ENCODE data around the gene NUDC. TPM values are rescaled to one million over a fixed set of nuclear protein-coding genes. Genes with fewer than 3 reads are reported as not detected.

NUDC gene
- total RNA-seq, 1 donor = 21.8 TPM

DNA sequence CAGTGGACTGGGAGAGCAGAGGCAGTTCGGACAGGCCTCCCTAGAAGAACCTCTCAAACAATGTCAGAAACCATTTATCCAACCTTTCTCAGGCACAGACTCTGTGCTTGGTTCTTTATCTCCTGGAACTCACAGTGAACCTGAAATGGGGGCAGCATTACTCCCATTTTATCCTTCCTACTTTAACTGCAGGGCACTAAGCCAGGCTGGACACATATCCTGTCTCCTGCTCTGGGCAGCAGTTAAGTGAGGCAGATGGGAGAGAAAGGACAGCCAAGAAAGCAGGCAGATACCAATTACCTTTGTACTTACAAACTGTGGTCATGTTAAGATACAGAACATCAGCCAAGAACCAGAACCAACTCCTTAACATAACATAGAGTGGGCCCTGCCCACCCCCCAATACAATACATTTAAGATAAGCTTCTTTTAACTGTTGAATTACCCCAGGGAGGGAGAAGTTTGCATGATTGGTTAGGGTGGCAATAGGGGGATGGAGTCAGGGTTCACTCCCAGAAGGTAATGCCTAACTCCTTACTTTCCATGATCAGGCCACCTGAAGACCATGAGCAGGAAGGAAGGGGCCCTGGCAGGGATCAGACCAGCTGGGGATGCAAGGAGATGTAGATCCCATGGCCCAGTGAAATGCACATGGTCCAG, 27.9 kb downstream of the NUDC start:
- no peak for DNase-seq (ENCODE audit: low read depth in 2 of 3, low spot score in 2 of 3)

DNA sequence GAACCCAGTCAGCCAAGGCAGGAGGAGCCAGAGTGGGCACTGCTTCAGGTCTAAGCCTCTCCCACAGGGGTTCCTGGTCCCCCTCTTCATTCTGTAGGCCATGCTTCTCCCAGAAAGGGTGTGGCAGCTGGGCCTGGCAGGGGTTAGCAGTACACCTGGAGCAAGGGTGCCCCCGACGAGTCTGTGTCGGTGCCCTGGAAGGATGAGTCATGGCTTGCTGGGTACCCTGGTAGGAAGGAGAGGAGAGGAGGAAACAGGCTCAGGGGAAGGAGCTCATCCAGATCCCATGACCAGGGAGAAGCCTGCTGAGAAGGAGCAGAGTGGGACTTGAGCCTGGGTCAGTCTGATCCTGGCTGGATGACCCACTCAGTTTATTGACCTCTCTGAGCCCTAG, 28.4 kb downstream of the NUDC start:
- no peak for DNase-seq (ENCODE audit: low read depth in 2 of 3, low spot score in 2 of 3)

DNA sequence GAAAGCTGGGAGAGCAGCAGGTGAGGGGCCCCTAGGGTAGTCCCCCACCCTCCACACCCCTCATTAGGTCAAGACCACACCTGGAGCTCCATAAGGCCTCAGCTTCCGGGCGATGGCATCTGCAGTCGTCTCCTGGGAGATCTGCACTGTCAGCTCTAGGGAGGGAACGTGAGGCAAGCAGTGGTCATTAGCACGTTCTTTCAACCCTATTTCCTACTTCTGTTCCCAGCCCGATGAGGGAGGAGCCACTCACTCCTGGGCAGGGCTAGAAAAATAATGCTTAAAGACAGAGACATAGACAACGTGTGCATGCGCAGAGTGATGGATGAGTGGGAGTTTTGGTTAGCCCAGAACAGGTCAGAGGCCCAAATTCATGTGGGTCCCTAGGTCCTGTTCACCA, 29.1 kb downstream of the NUDC start:
- no peak for DNase-seq (ENCODE audit: low read depth in 2 of 3, low spot score in 2 of 3)

DNA sequence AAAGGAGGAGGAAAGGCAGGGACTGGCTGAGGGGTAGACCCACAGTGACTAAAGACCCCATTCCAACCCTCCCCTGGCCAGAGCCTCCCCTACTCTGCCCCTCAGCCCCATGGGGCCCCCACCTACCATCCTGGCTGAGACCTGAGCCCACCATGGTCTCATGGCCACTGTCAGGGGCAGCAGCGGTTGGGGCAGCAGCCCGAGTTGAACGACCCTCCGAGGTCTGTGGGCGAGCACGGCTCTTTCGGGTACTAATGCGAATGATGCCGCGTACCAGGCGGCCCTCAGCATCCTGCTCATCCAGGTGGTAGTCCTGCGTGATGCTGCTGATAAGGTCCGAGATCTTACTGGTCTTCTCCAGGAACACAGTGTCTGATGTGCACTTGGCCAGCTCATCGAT, 29.7 kb downstream of the NUDC start:
- DNase-seq (ENCODE audit: low read depth in 2 of 3, low spot score in 2 of 3) = no peak

DNA sequence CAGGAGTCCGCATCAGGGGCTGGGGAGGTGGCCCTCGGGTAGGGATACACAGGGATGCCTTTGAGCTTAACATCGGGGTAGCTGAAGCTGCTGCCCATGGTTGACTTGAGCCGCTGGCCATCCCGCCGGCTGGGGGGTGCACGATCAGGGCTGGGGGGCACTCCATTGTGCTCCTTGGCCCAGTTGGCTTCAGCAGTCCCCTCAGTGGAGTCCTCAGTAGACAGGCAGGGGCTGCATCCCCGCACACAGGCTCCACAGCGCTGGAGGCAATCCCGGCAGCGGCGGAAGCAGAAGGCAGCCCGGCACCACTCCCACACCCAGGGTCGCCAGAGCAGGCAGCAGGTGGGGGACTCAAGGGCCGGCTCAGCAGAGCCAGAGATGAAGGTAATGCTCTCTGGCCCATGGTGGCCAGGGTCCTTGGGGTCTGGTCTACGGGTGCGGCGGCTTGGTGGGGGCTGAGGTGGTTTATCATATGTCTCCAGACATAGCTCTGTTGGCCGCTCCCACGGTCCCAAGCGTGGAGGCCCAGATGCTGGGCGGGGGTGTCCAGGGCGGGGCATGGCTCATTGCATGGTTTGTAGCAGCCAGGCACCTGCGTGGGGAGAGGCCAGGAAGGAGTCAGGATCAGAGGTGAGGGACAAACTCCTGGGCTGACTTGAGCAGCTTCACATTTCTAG, 30.4 kb downstream of the NUDC start:
- DNase-seq (ENCODE audit: low read depth in 2 of 3, low spot score in 2 of 3) = no peak

DNA sequence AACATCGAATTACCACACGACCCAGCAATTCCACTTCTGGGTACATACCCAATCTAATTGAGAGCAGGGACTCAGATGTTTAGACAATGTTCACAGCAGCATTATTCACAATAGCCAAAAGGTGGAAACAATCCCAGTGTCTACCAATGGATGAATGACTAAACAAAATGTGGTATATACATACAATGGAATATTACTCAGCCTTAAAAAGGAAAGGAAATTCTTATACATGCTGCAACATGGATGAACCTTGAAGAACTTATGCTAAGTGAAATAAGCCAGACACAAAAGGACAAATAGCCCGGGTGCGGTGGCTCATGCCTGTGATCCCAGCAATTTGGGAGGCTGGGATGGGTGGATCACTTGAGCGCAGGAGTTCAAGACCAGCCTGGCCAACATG, 31.8 kb downstream of the NUDC start:
- DNase-seq (ENCODE audit: low read depth in 2 of 3, low spot score in 2 of 3) = no peak

DNA sequence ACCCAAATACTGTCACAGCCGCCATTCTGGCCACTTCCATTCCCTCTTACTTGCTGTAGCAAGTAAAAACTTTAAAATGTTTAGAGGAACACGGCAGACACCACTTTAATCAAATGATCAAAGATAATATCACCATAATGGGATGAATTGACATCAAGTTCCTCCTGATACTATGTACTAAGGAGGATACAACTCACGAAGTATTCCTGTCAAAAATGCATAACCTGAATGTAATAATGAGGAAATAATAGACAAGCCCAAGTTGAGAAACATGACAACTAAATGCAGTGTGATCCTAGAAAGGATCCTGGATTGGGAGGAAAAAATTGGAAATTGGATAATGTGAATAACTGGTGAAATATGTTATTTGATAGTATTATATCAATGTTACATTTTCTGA, 34.8 kb downstream of the NUDC start:
- DNase-seq (ENCODE audit: low read depth in 2 of 3, low spot score in 2 of 3) = no peak

DNA sequence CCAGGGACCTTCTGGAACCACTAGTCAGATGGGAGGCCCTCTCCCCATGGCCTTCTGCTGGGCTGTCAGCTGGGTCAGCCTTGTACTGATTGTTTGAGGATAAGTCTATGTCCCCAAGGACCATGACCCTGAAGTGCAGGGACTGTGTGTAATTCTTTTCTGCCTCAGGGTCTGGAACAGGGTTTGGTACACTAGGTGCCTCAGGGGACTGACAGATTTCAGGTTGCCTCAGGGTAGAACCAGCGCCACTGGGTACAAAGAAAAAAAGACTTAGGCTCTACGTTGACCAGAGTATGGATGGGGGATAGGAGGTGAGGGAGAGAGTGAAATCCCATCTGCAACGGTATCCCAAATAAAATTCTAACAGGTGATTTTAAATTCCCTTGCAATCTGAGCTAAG, 35.8 kb downstream of the NUDC start:
- no peak for DNase-seq (ENCODE audit: low read depth in 2 of 3, low spot score in 2 of 3)

DNA sequence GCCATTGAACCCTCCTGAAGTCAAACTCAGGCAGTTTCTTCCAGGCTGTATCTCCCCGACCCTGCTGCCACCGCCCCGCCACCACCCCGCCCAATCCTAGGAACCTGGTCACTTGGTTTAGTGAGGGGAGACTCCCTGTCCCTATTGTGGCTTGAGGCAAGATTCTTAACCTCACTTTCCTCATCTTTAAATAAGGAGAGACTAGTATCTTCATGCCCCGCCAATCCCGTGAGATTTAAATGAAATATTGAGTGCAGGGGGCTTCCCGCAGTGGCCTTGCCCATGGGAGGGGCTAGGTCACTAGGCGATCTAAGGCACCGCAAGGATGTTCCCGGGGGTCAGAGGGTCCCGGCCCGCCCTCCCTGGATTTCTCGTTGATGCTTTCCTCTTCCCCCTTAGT, 37.7 kb downstream of the NUDC start:
- no peak for DNase-seq (ENCODE audit: low read depth in 2 of 3, low spot score in 2 of 3)

DNA sequence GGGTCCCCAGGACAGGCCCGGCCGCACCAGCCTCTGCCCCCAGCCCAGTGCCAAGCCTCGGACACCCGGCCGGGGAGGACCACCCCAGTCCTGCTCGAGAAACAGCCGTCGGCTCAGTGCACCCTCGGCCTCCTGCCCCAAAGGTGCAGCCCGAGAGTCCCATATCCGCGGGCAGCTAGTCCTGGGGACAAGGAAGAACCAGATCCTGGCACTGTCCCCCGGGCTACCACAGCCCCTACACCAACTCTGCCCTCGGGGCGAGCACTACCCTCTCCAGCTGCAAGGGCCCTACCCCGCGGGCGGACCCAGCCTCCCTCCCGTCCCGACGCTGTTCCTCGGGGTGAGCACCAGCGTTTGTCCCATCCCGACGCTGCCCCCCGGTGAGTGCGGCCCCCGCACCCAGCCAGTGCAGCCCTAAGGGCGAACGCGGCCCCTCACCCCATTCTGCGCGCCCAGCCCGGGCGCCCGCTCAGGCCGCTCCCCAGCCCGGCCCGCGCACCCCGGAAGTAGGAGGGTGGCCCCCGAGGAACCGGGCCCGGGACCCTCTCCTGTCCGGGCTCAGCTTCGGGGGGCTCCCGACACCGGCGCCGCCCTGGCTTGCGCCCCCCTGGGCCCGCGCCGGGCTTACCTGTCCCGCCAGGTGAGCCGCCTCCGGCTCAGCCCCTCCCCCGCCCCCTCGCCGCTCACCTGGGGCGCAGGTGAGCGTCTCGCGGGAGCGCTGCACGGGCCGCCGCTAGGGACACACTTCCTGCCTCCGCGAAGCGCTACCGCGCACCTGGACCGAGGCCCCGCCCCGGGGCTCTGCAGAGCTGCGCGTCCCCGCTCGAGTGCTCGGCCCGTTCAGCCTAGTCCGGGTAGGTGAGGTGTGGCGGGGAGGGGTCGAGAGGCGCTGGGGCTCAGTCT, 38.4 kb downstream of the NUDC start, which contains the start of gene KDF1:
Gene KDF1 (minus strand): TSS at position 747 of the 903 bp plus-strand sequence. CDS start 8,088 bp downstream, outside the sequence.
- peak in 2 of 3 donors; percentile 15 to 43 for DNase-seq (ENCODE audit: low read depth in 2 of 3, low spot score in 2 of 3)

DNA sequence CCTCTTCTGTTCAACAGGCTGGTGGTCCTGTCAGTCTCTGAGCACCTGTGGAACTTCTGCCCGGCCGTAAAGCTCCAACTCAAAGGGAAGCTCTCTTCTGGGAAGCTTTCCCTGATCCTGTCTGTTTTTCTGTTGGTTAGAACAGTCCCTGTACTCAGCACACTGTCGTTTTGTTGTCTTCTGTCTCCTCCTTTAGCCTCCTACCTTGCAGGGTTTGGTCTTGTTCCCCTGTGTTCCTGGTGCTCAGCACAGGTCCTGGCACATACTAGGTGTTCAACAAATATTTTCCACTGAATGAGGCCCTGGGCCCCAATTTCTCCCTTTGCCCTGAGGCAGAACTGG, 39.1 kb downstream of the NUDC start:
- no peak for DNase-seq (ENCODE audit: low read depth in 2 of 3, low spot score in 2 of 3)

DNA sequence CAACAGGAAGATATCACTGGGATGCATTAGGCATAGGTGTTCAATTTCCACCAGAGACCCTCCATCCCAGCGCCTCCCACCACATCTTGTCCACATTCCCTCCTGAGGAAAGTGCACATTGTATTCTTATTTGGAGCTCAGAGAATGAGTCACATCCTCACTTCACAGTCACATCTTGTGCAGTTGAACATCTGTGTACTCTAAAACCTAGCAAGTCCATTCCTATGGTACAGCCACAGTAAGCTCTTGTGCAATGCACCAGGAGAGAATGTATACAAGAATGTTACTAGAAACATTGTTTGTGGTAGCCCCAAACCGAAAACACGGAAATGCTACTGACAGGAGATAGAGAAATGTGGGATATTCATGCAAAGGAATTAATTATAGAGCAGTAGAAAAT, 40.3 kb downstream of the NUDC start:
- peak in 2 of 3 donors; percentile 31 to 41 for DNase-seq (ENCODE audit: low read depth in 2 of 3, low spot score in 2 of 3)

DNA sequence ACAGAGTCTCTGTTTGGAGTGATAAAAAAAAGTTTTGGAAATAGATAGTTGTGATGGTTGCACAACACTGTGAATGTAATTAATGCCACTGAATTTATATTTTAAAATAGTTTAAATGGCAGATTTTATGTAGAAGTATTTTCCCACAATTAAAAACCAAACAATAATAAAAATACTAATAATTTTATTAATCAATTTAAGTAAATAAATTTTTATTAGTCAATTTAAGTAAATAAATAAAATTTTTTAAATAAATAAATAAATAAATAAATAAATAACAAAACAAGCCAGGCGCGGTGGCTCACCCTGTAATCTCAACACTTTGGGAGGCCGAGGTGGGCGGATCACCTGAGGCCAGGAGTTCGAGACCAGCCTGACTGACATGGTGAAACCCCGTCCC, 43.7 kb downstream of the NUDC start:
- DNase-seq (ENCODE audit: low read depth in 2 of 3, low spot score in 2 of 3) = no peak

DNA sequence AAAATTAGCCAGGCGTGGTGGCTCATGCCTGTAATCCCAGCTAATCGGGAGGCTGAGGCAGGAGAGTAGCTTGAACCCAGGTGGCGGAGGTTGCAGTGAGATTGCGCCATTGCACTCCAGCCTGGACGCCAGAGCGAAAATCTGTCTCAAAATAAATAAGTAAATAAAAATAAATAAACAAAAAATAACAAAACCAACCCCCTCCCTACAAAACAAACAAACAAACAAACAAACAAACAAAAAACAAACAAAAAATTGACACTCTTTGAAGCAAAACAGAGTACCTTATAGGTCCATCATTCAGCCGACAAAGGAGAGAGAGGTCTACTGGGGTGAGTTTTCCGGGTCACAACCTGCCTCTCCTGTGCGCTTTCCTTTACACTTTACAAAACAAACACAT, 44.1 kb downstream of the NUDC start:
- no peak for DNase-seq (ENCODE audit: low read depth in 2 of 3, low spot score in 2 of 3)

DNA sequence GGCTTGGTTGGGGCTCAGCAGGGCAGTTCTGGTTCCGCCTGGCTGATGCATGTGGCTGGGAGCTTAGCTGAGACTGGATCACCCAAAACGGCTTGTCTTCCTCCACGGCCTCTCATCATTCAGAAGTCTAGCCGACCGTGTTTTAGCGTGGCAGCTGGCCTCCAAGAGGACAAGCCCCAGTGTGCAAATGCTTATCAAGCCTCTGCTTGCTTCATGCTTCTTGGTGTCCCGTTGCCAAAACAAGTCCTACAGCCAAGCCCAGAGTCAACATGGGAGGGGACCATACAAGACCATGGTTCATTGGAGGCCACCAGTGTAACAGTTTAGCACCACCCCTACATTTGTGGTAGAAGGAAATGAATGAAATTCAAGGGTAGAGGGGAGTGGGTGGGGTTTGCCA, 49.3 kb downstream of the NUDC start:
- DNase-seq (ENCODE audit: low read depth in 2 of 3, low spot score in 2 of 3) = no peak

DNA sequence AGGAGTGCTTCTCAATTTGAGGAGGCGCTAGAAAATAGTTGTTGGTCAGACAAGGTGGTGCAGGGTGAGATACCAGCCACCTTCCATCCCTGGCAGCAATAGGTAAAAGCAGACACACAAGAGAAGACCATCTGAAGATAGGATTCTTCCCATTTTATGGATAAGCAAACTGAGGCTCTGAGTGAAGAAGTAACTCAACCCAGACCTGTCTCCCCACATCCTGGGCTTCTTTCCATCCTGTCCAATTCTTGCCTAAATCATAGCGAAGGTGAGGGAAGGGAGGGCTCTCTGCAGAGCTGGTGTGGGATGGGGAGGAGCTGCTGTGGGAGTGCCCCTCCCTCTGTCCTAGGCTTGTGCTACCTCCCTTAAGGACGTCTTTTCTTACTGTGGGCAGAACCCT, 50.0 kb downstream of the NUDC start:
- DNase-seq (ENCODE audit: low read depth in 2 of 3, low spot score in 2 of 3) = no peak

DNA sequence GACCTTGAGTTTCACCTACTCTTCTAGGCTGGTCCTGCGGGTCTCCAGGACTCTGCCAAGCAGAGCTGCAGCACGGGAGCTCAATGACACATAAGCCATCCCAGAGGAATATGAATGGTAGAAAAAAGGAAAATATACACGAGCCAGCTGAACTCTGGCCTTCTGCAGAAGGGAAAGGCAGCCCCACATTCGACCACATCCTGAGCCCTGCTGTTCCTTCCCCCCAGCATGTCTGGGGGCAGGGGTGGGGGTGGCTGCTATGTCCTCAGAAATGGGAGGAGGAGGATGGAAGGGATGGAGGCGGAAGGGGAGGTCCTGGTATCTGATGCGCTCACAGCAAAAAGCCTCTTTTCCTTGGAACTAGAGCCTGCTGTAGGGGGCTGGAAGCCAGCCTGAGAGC, 50.8 kb downstream of the NUDC start:
- no peak for DNase-seq (ENCODE audit: low read depth in 2 of 3, low spot score in 2 of 3)

DNA sequence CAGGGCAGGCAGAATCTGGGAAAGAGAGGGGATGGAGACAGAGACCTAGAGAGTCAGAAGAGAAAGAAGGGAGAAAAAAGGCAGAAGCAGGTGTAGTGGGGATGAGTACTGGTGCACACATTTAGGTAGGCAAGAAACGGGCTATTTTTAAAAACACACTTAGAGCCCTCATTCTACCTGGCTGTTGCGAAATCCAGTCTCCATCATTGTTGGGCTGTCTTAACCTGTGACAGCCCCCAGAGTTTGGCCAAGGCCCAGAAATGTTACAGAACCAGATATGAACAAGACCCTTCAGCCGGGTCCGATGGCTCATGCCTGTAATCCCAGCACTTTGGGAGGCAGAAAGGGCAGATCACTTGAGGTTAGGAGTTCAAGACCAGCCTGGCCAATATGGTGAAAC, 51.3 kb downstream of the NUDC start:
- no peak for DNase-seq (ENCODE audit: low read depth in 2 of 3, low spot score in 2 of 3)

DNA sequence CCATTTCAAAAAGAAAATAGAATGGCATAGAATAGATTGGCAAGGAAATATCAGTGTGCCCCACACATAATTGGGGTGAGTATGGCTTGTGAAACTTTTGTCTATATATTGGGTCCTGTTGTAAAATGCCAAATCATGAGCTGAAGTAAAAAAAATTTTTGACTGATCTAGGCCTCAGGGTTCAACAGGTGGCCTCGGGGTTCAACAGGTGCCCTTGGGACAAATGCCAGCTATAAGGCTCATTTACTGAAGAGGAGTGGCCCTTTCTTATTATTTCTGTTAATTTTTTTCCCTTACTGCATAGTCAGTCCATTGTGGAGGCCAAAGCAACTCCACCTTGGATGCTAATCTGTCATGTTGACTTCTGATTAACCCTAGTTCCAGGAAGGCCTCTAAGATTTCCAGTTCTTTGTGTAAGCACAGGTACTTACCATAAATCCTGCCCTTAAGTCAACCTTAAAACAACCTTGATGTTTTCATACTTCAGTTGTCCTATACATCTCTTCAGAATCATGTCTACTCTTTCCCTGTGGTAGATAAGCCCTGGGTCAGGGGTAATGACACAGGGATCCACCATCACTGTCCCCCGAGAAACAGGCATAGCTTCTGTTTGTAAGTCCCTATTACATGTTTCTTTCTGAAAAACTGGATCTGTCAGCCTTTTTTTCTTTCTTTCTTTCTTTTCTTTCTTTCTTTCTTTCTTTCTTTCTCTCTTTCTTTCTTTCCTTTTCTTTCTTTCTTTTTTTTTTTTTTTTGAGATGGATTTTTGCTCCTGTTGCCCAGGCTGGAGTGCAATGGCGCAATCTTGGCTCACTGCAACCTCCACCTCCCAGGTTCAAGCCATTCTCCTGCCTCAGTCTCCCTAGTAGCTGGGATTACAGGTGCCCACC, 55.3 kb downstream of the NUDC start:
- DNase-seq (ENCODE audit: low read depth in 2 of 3, low spot score in 2 of 3) = no peak

DNA sequence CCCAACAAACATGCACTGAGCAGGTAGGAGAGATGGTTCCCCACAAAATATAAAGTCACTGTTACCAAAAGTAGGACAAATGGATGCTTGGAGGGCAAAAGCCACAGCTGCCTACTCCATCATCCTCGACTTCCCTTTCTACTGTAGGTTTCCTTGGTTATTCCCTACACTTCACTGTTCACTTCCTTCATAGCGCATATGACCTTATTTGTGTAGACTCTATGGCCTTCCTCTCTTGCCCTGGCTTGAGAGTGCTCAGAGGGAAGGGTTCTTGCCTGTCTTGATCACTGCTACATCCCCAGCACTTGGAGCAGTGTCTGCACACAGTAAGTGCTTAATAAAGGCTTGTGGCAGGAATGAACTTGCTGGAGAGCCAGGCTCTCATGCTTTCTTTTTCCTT, 57.4 kb downstream of the NUDC start:
- DNase-seq (ENCODE audit: low read depth in 2 of 3, low spot score in 2 of 3) = no peak

All from hematopoietic multipotent progenitor cell (in vitro differentiated cells).